OCI-LY3 (cell line): Measurements from ENCODE around the gene COL4A1.

Experiments used
- EZH2phosphoT487 ChIP-seq: fragments of 200-600 bp; shearing (Covaris generic); IDR thresholded peaks from 2 replicates; pipeline ENCODE4 v1.6.1; 2018; ENCODE audit warnings: antibody characterized with exemption, mixed run types, low read depth
- TF ChIP-seq, protein P1 (sequence below): fragments of 200-600, 300-600 bp; sonication (generic); IDR thresholded peaks from 2 replicates; pipeline ENCODE4 v1.5.1; 2014; ENCODE audit warnings: antibody characterized with exemption, low read length, low read depth

DNA sequence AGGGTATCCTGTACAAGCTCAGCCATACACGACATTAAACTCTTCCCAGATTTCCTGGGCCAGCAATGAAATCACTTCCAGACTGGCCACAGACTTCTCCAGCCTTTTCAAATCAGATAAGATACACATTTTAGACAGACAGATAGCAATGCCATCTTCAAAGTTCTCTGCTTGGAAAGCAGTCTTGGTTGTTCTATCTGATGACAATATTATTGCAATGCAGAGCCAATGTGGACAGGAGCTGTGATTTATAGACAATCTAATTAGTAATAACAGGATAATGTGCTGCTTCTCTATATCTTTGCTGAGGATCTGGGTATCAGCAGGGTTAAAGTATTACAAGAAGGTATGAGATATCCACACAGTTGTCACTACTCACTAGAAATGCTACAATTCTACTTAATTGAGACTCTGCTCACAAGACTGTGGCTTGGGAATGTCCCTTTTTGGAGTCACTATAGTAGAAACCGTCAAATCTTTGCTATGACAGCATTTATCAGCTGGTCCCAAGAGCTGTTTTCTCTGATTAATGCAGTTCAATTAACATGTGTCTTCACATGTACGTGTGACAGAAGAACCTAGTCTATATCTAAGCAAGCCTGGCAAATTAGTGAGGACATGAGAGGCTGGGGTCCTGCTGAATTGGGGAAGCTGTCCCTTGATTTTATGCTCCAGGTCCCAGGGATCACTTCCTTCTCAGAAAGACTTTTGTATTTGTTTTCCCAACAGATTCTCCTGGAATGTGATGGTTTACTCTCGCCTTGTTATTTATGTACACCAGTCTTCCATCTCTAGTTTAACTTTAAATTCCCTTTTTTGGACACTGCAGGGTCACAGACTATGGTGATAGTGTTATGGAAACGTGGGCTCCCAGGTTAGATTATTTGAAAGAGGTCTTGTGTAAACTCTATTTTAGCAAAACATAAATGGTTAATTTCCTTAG lies 68.8 kb downstream of the COL4A1 start:
- TF ChIP-seq, protein P1, sequence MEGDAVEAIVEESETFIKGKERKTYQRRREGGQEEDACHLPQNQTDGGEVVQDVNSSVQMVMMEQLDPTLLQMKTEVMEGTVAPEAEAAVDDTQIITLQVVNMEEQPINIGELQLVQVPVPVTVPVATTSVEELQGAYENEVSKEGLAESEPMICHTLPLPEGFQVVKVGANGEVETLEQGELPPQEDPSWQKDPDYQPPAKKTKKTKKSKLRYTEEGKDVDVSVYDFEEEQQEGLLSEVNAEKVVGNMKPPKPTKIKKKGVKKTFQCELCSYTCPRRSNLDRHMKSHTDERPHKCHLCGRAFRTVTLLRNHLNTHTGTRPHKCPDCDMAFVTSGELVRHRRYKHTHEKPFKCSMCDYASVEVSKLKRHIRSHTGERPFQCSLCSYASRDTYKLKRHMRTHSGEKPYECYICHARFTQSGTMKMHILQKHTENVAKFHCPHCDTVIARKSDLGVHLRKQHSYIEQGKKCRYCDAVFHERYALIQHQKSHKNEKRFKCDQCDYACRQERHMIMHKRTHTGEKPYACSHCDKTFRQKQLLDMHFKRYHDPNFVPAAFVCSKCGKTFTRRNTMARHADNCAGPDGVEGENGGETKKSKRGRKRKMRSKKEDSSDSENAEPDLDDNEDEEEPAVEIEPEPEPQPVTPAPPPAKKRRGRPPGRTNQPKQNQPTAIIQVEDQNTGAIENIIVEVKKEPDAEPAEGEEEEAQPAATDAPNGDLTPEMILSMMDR, result no peak
- no peak for TF ChIP-seq EZH2phosphoT487
